MV-4-11 (cell line): ENCODE measurements around the gene OR9G1.
"Not testable (repeated sequence)": the region's sequence is repeated elsewhere in the genome, so short reads cannot be mapped to it uniquely, and the experiment has no call there.

Source experiments
- DNase-seq: peaks from one replicate; lab custom pipeline; 2025; lab: John Stamatoyannopoulos, UW

The OR9G1 gene

GRCh38 chr11:56698795-56699194 lies at the start of gene OR9G1:
Gene OR9G1 (plus strand): TSS chr11:56699095. CDS start chr11:56700388, 1,293 bp downstream.
- DNase-seq, result no peak

GRCh38 chr11:56659755-56660154 lies 39.1 kb upstream of the OR9G1 start:
- no peak for DNase-seq

- DNase-seq, result no peak
These were observed 35.5 kb upstream of the OR9G1 start, which contains the start of gene OR5AR1 for GRCh38 chr11:56663386-56663785. Gene OR5AR1 (plus strand): TSS chr11:56663686. CDS start chr11:56663686, 0 bp downstream.

GRCh38 chr11:56670984-56671383 lies 27.9 kb upstream of the OR9G1 start:
- no peak for DNase-seq

GRCh38 chr11:56688554-56689100 lies 10.3 kb upstream of the OR9G1 start:
- no peak for DNase-seq

- not testable (repeated sequence) for DNase-seq
These were observed 7.7 kb upstream of the OR9G1 start for GRCh38 chr11:56691179-56691578.

GRCh38 chr11:56693428-56693827 lies 5.5 kb upstream of the OR9G1 start:
- no peak for DNase-seq

- no peak for DNase-seq
These were observed 1.5 kb downstream of the OR9G1 start for GRCh38 chr11:56700242-56700913.

GRCh38 chr11:56700914-56701485 lies 2.1 kb downstream of the OR9G1 start:
- DNase-seq, result no peak

- no peak for DNase-seq
These were observed 7.0 kb downstream of the OR9G1 start for GRCh38 chr11:56705784-56706396.

- DNase-seq, result no peak
These were observed 7.6 kb downstream of the OR9G1 start for GRCh38 chr11:56706486-56706885.

GRCh38 chr11:56714206-56714605 lies 15.3 kb downstream of the OR9G1 start:
- no peak for DNase-seq

GRCh38 chr11:56716379-56716854 lies 17.5 kb downstream of the OR9G1 start:
- no peak for DNase-seq

GRCh38 chr11:56720513-56720912 lies 21.6 kb downstream of the OR9G1 start:
- no peak for DNase-seq

GRCh38 chr11:56740107-56740506 lies 41.2 kb downstream of the OR9G1 start:
- DNase-seq, result no peak

GRCh38 chr11:56740886-56741285 lies 42.0 kb downstream of the OR9G1 start:
- no peak for DNase-seq

- no peak for DNase-seq
These were observed 49.7 kb downstream of the OR9G1 start, which contains the start of gene OR9G4 for GRCh38 chr11:56748597-56748996. Gene OR9G4 (minus strand): TSS chr11:56748697. CDS start chr11:56743766, 4,931 bp downstream.

- no peak for DNase-seq
These were observed 51.3 kb downstream of the OR9G1 start for GRCh38 chr11:56750190-56750589.

- DNase-seq, result no peak
These were observed 52.6 kb downstream of the OR9G1 start for GRCh38 chr11:56751480-56751879.
